IMR-90 (cell line): ENCODE data around the gene KCNS1. TPM values are rescaled to one million over a fixed set of nuclear protein-coding genes. Genes with fewer than 3 reads are reported as not detected.

ENCODE experiments used
- ATAC-seq: fragments of 200-7000 bp; cut with Tn5 transposase; 2 replicates; pipeline ENCODE4 v1.9.1; 2020; ENCODE audit warnings: low read depth, mild to moderate bottlenecking, moderate library complexity
- BruUV-seq: library from RNA; stranded (reverse); fragments of 400-500 nt; replicated peaks from 2 replicates; lab custom pipeline; 2021; lab: Mats Ljungman, UMichigan
- CTCF ChIA-PET: fragments of 300-600 bp; formaldehyde crosslinking; extraction: SDS; loops from one replicate; lab custom pipeline; 2021; ENCODE audit warnings: antibody characterized with exemption; lab: Yijun Ruan, JAX
- POLR2A ChIA-PET: fragments of 300-600 bp; sonication (Branson Sonifier 250); formaldehyde crosslinking; loops from one replicate; lab custom pipeline; 2022; ENCODE audit warnings: antibody characterized with exemption; ENCODE audit not compliant: unreplicated experiment; lab: Charles Lee
- DNase-seq: peaks from one replicate; pipeline ENCODE4 v3.0.0; 2013
- H2AFZ ChIP-seq: replicated peaks from 2 replicates; pipeline ENCODE3; 2013; ENCODE audit warnings: low read length, mild to moderate bottlenecking; ENCODE audit not compliant: poor library complexity
- H2AK5ac ChIP-seq: 2 replicates; pipeline ENCODE4 v1.6.1; 2013; ENCODE audit warnings: low read depth, low read length, inconsistent platforms
- H2AK9ac ChIP-seq: replicated peaks from 2 replicates; pipeline ENCODE3; 2013; ENCODE audit warnings: mild to moderate bottlenecking, low read depth, low read length, moderate library complexity; ENCODE audit not compliant: poor library complexity
- H2BK120ac ChIP-seq: 2 replicates; pipeline ENCODE4 v1.6.1; 2013; ENCODE audit warnings: low read depth, low read length, inconsistent platforms
- H2BK15ac ChIP-seq: 3 replicates; pipeline ENCODE4 v1.6.1; 2013; ENCODE audit warnings: low read depth, low read length, inconsistent platforms
- H2BK20ac ChIP-seq: 2 replicates; pipeline ENCODE4 v1.6.1; 2013; ENCODE audit warnings: low read depth, mild to moderate bottlenecking, inconsistent platforms, low read length, moderate library complexity
- H2BK5ac ChIP-seq: 2 replicates; pipeline ENCODE4 v1.6.1; 2013; ENCODE audit warnings: mild to moderate bottlenecking, low read depth, low read length, inconsistent platforms; ENCODE audit not compliant: poor library complexity, severe bottlenecking
- H3K14ac ChIP-seq: replicated peaks from 2 replicates; pipeline ENCODE4 v1.6.1; 2013; ENCODE audit warnings: low read depth, low read length, inconsistent platforms
- H3K18ac ChIP-seq: 2 replicates; pipeline ENCODE4 v1.6.1; 2013; ENCODE audit warnings: low read depth, low read length, control low read depth
- H3K23ac ChIP-seq: 2 replicates; pipeline ENCODE4 v1.6.1; 2013; ENCODE audit warnings: low read depth, low read length, inconsistent platforms
- H3K27ac ChIP-seq: 2 replicates; pipeline ENCODE4 v1.5.1; 2013; ENCODE audit warnings: mild to moderate bottlenecking, control low read depth, low read length; ENCODE audit not compliant: insufficient read depth
- H3K27me3 ChIP-seq: 2 replicates; pipeline ENCODE4 v1.6.1; 2013; ENCODE audit warnings: low read length; ENCODE audit not compliant: control insufficient read depth, insufficient read depth
- H3K36me3 ChIP-seq: 2 replicates; pipeline ENCODE4 v1.6.1; 2013; ENCODE audit warnings: low read length, mixed read lengths; ENCODE audit not compliant: control insufficient read depth, insufficient read depth
- H3K4ac ChIP-seq: 2 replicates; pipeline ENCODE4 v1.6.1; 2013; ENCODE audit warnings: low read depth, low read length, inconsistent platforms
- H3K4me1 ChIP-seq: 2 replicates; pipeline ENCODE4 v1.6.1; 2013; ENCODE audit warnings: low read length, mixed read lengths; ENCODE audit not compliant: control insufficient read depth, insufficient read depth
- H3K4me2 ChIP-seq: 2 replicates; pipeline ENCODE4 v1.6.1; 2013; ENCODE audit warnings: low read depth, mild to moderate bottlenecking, control low read depth, low read length, moderate library complexity
- H3K4me3 ChIP-seq: 2 replicates; pipeline ENCODE4 v1.5.1; 2013; ENCODE audit warnings: low read depth, mild to moderate bottlenecking, control low read depth, low read length, moderate library complexity; ENCODE audit not compliant: insufficient read depth
- H3K56ac ChIP-seq: 2 replicates; pipeline ENCODE4 v1.6.1; 2013; ENCODE audit warnings: low read length, inconsistent platforms; ENCODE audit not compliant: insufficient read depth; ENCODE audit errors: extremely low read depth
- H3K79me1 ChIP-seq, 2 experiments: 2 replicates each; pipeline ENCODE4 v1.6.1; 2013; ENCODE audit warnings: low read length in 2 of 2, inconsistent platforms in 1 of 2, low read depth in 1 of 2
- H3K9ac ChIP-seq: 2 replicates; pipeline ENCODE4 v1.6.1; 2013; ENCODE audit warnings: low read depth, low read length, control low read depth
- H3K9me1 ChIP-seq: 2 replicates; pipeline ENCODE4 v1.6.1; 2013; ENCODE audit warnings: low read length, inconsistent platforms; ENCODE audit not compliant: insufficient read depth
- H3K9me3 ChIP-seq: 2 replicates; pipeline ENCODE4 v1.6.1; 2013; ENCODE audit warnings: low read length; ENCODE audit not compliant: control insufficient read depth, insufficient read depth
- H4K20me1 ChIP-seq: 2 replicates; pipeline ENCODE4 v1.6.1; 2013; ENCODE audit warnings: low read length, inconsistent platforms; ENCODE audit not compliant: insufficient read depth
- H4K5ac ChIP-seq: 2 replicates; pipeline ENCODE4 v1.6.1; 2013; ENCODE audit warnings: mild to moderate bottlenecking, low read depth, low read length, control low read depth
- H4K8ac ChIP-seq, 2 experiments: 2 replicates each; pipeline ENCODE4 v1.6.1; 2013; ENCODE audit warnings: low read depth in 2 of 2, low read length in 2 of 2, control low read depth in 1 of 2, inconsistent platforms in 1 of 2
- H4K91ac ChIP-seq: 2 replicates; pipeline ENCODE4 v1.6.1; 2013; ENCODE audit warnings: low read depth, low read length, inconsistent platforms; ENCODE audit not compliant: insufficient read depth
- BHLHE40 ChIP-seq: fragments of 150-350 bp; IDR thresholded peaks from 2 replicates; pipeline ENCODE4 v1.6.1; 2016; ENCODE audit warnings: mild to moderate bottlenecking, low read depth, low read length
- CEBPB ChIP-seq: IDR thresholded peaks from 2 replicates; pipeline ENCODE4 v1.6.1; 2012; ENCODE audit warnings: low read depth, low read length, improper control_type of control experiment
- CHD1 ChIP-seq: IDR thresholded peaks from 2 replicates; pipeline ENCODE4 v1.6.1; 2012; ENCODE audit warnings: low read depth, low read length, improper control_type of control experiment
- FOS ChIP-seq: fragments of 150-350 bp; IDR thresholded peaks from 2 replicates; pipeline ENCODE4 v1.6.1; 2016; ENCODE audit warnings: low read depth, low read length
- MAFK ChIP-seq: IDR thresholded peaks from 2 replicates; pipeline ENCODE4 v1.6.1; 2012; ENCODE audit warnings: low read depth, low read length, improper control_type of control experiment
- MAZ ChIP-seq: IDR thresholded peaks from 2 replicates; pipeline ENCODE4 v1.6.1; 2012; ENCODE audit warnings: low read depth, mild to moderate bottlenecking, low read length, improper control_type of control experiment, moderate library complexity, borderline replicate concordance
- MXI1 ChIP-seq: IDR thresholded peaks from 2 replicates; pipeline ENCODE4 v1.6.1; 2012; ENCODE audit warnings: low read depth, mild to moderate bottlenecking, low read length, moderate library complexity, borderline replicate concordance
- POLR2A ChIP-seq: IDR thresholded peaks from 2 replicates; pipeline ENCODE4 v1.6.1; 2012; ENCODE audit warnings: mild to moderate bottlenecking, low read depth, low read length
- RAD21 ChIP-seq: IDR thresholded peaks from 2 replicates; pipeline ENCODE4 v1.6.1; 2012; ENCODE audit warnings: low read length, improper control_type of control experiment
- RCOR1 ChIP-seq: IDR thresholded peaks from 2 replicates; pipeline ENCODE4 v1.6.1; 2012; ENCODE audit warnings: mild to moderate bottlenecking, low read length, improper control_type of control experiment; ENCODE audit not compliant: insufficient replicate concordance
- RFX5 ChIP-seq: IDR thresholded peaks from 2 replicates; pipeline ENCODE4 v1.8.0; 2012; ENCODE audit warnings: low read depth, mild to moderate bottlenecking, low read length, moderate library complexity
- SMC3 ChIP-seq: fragments of 150-350 bp; IDR thresholded peaks from 2 replicates; pipeline ENCODE4 v1.6.1; 2016; ENCODE audit warnings: low read depth, mild to moderate bottlenecking, antibody characterized with exemption, low read length, moderate library complexity
- WGBS, 2 experiments: methylation state at CpG; one replicate each; pipeline versions ENCODE4 v1.1.5 to v1.1.7; 2013; ENCODE audit warnings: missing lambda C conversion rate in 2 of 2; ENCODE audit not compliant: insufficient read length in 1 of 2; ENCODE audit errors: extremely low coverage in 2 of 2; 5-methylcytosine and 5-hydroxymethylcytosine counted together
- dilution Hi-C: fragments of 300-500 bp; cut with HindIII; formaldehyde crosslinking; loops from one replicate; pipeline ENCODE4 v1.14.3; 2018; ENCODE audit warnings: low sequenced_read_pairs; ENCODE audit not compliant: unreplicated experiment
- in situ Hi-C: fragments of 300-500 bp; cut with MboI; formaldehyde crosslinking; loops from 3 replicates; pipeline ENCODE4 v1.14.3; 2019; ENCODE audit warnings: low sequenced_read_pairs, inconsistent platforms, mixed read lengths
- intact Hi-C: fragments of 100-400 bp; cut with micrococcal nuclease; formaldehyde crosslinking; loops from 2 replicates; pipeline ENCODE4 v1.10.0; 2022
- polyA plus RNA-seq, 3 experiments: library from polyadenylated mRNA; depleted of rRNA; stranded (reverse); fragments of >200 nt; gene quantifications; 2 replicates each; pipeline ENCODE4 v1.2.3, GENCODE V29; 2012; ENCODE audit warnings: low replicate concordance in 1 of 3
- total RNA-seq: library from RNA; depleted of rRNA; stranded (reverse); fragments of >200 nt; gene quantifications from 2 replicates; pipeline ENCODE4 v1.2.3, GENCODE V29; 2012
- TF ChIP-seq, protein P1 (sequence below): conservative IDR thresholded peaks from 2 replicates; pipeline ENCODE4 v1.5.1; 2012; ENCODE audit warnings: mild to moderate bottlenecking, low read depth, low read length, improper control_type of control experiment
- TF ChIP-seq, protein P2 (sequence below): fragments of 150-350 bp; IDR thresholded peaks from 2 replicates; pipeline ENCODE4 v1.6.1; 2016; ENCODE audit warnings: low read depth, mild to moderate bottlenecking, low read length, moderate library complexity, borderline replicate concordance
- TF ChIP-seq, protein P3 (sequence below): fragments of 150-350 bp; IDR thresholded peaks from 2 replicates; pipeline ENCODE4 v1.6.1; 2017; ENCODE audit warnings: mild to moderate bottlenecking, antibody characterized with exemption, low read length, low read depth

KCNS1 gene
- total and polyA plus RNA-seq, 2 of the 4 experiments (the other 2 are of a cell fraction), result 0.54 to 0.62 TPM

DNA sequence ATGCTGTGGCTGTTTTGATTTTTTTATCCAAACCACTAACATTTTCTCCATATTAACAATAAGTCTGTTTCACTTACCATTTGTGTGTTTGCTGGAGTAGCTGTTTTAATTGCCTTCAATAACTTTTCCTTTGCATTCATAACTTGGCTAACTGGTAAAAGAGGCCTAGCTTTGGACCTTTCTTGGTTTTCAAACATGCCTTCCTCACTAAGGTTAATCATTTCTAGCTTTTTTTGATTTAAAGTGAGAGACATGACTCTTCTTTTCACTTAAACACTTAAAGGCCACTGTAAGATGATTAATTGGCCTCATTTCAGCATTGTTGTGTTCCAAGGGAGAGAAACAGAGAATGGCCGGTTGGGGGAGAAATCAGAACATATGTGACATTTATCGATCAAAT lies 20.5 kb upstream of the KCNS1 start:
- H2BK5ac ChIP-seq, result no peak overlapping the region
- H2BK15ac ChIP-seq, result no peak overlapping the region
- no peak overlapping the region for H3K56ac ChIP-seq
- H3K4me1 ChIP-seq, result no peaks in the 10 kb centered on the region
- H3K27me3 ChIP-seq, result peaks cover 25% of the 10 kb centered on the region
- in situ Hi-C loops (loop anchor here (25.0 kb wide), 1 partner anchor 166 kb away; no protein-coding TSS in a partner anchor), dilution Hi-C loops (no loop called here), intact Hi-C loops (loop anchor here (10.0 kb wide), 1 partner anchor 153 kb away; no protein-coding TSS in a partner anchor)
- no peak overlapping the region for H3K14ac ChIP-seq
- TF ChIP-seq, protein P1, sequence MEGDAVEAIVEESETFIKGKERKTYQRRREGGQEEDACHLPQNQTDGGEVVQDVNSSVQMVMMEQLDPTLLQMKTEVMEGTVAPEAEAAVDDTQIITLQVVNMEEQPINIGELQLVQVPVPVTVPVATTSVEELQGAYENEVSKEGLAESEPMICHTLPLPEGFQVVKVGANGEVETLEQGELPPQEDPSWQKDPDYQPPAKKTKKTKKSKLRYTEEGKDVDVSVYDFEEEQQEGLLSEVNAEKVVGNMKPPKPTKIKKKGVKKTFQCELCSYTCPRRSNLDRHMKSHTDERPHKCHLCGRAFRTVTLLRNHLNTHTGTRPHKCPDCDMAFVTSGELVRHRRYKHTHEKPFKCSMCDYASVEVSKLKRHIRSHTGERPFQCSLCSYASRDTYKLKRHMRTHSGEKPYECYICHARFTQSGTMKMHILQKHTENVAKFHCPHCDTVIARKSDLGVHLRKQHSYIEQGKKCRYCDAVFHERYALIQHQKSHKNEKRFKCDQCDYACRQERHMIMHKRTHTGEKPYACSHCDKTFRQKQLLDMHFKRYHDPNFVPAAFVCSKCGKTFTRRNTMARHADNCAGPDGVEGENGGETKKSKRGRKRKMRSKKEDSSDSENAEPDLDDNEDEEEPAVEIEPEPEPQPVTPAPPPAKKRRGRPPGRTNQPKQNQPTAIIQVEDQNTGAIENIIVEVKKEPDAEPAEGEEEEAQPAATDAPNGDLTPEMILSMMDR, result no peak
- TF ChIP-seq POLR2A (no peak), BHLHE40 (no peak), SMC3 (no peak), FOS (no peak), MAZ (no peak), MAFK (no peak), CHD1 (no peak), RCOR1 (no peak), MXI1 (no peak), RFX5 (no peak), RAD21 (no peak), CEBPB (no peak)
- TF ChIP-seq, protein P2, sequence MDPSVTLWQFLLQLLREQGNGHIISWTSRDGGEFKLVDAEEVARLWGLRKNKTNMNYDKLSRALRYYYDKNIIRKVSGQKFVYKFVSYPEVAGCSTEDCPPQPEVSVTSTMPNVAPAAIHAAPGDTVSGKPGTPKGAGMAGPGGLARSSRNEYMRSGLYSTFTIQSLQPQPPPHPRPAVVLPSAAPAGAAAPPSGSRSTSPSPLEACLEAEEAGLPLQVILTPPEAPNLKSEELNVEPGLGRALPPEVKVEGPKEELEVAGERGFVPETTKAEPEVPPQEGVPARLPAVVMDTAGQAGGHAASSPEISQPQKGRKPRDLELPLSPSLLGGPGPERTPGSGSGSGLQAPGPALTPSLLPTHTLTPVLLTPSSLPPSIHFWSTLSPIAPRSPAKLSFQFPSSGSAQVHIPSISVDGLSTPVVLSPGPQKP, result no peak
- TF ChIP-seq, protein P3, sequence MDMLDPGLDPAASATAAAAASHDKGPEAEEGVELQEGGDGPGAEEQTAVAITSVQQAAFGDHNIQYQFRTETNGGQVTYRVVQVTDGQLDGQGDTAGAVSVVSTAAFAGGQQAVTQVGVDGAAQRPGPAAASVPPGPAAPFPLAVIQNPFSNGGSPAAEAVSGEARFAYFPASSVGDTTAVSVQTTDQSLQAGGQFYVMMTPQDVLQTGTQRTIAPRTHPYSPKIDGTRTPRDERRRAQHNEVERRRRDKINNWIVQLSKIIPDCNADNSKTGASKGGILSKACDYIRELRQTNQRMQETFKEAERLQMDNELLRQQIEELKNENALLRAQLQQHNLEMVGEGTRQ, result no peak
- H3K4me2 ChIP-seq, result no peak overlapping the region
- no peak overlapping the region for H3K9ac ChIP-seq
- H2BK120ac ChIP-seq, result no peak overlapping the region
- no peaks in the 10 kb centered on the region for H3K79me1 ChIP-seq
- H2AK9ac ChIP-seq, result no peak overlapping the region
- H4K5ac ChIP-seq, result no peak overlapping the region
- H3K18ac ChIP-seq, result no peak overlapping the region
- H4K91ac ChIP-seq, result no peak overlapping the region
- no peak overlapping the region for H3K4ac ChIP-seq
- no peak overlapping the region for H2AK5ac ChIP-seq
- H3K9me3 ChIP-seq, result no peaks in the 10 kb centered on the region
- H2AFZ ChIP-seq, result no peak overlapping the region
- H3K4me3 ChIP-seq, result no peak overlapping the region
- H3K9me1 ChIP-seq, result no peaks in the 10 kb centered on the region
- no peak overlapping the region for H2BK20ac ChIP-seq
- ChIA-PET CTCF (interaction anchor here (1.1 kb wide), 1 partner anchor 10 kb away, joined by 3 read pairs; no protein-coding TSS in a partner anchor), POLR2A (no interaction called here)
- DNase-seq, result no peak
- H4K8ac ChIP-seq, result no peak overlapping the region
- no peaks in the 10 kb centered on the region for H3K36me3 ChIP-seq
- ATAC-seq, result no peak
- no peak overlapping the region for H3K27ac ChIP-seq
- no peak overlapping the region for H3K23ac ChIP-seq
- no TSS peak for BruUV-seq
- no peaks in the 10 kb centered on the region for H4K20me1 ChIP-seq
- WGBS, 2 experiments, result no CpG with 5 or more reads among the region's 2 CpGs
